HG03135 (cell line): Measurements from ENCODE around the gene PLP2.
A peak's percentile ranks its signal among the peaks of the same experiment; 100 is the strongest.

Experiments
- ATAC-seq: cut with Tn5 transposase; IDR thresholded peaks from one replicate; pipeline ENCODE4 v1.9.1; 2021; ENCODE audit warnings: mild to moderate bottlenecking, moderate library complexity; ENCODE audit not compliant: unreplicated experiment

PLP2 gene

GRCh38 chrX:49186125-49187027 is 14.7 kb downstream of the PLP2 start, which contains the start of gene PRICKLE3:
PRICKLE3 (minus strand) TSS chrX:49186373; CDS start chrX:49186297, 76 bp downstream.
- ATAC-seq = peak; percentile 26

DNA sequence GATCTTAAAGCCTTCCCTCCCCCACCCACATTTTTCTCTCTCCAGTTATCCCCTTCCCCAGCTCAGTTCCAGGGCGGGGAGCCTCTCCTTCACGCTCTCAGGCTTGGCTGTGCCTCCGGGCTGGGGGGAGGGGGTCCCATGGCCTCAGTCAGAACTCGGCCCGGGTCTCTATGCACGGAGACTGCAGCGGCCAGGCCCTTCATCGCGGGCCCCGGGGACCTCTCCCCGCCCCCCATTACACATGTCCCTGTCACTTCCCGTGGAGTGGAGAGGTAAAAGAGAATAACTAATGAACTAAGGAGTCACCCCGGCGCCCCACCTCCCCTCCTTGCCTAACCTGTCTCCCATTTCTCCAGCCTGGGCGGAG is 15.3 kb downstream of the PLP2 start:
- ATAC-seq = no peak

DNA sequence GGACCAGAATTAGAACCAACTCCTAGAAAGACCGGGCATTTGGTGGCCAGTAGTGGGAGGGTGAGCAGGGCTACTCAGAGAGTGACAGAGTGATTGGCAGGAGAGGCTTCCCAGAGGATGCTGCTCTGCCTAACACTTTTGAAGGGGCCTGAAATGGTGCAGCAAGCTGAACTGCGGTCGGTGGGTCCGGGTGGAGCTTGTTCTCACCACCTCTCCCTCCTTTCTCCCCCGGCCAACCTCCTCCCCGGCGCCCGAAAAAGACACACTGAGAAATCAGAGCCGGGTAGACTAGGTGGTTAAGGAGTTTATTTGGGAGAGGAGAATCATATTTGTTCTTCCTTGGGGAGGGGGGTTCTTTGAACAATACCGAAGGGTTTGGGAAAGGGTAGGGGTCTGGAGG is 15.8 kb downstream of the PLP2 start:
- no peak for ATAC-seq

DNA sequence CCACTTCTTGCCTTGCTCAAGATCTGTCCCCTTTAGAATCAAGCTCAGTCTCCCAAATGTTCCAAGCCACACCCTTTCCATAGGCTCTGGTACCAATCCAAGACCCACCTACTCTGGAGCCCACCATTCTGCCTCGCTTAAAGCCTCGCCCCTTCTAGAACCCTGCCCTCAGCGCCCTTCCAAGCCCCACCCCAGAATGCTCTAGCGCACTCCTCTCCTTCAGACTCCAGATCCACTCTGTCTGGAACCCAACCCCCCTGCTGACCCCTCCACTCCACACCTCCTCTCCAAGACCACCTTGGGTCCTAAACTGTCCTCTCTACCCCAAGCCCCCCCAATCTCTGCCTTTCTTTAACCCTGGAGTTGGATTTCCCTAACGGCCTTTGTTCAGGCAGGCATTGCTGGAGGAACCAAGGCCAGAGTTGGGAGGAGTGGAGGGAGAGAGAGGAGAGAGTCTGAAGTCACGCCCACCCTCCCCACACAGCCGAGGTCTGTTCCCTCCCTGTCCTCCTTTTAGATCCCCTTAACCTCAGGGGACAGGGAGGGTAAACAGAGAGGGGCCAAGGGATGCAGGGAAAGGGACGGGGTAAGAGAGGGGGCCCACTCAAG is 16.9 kb downstream of the PLP2 start:
- no peak for ATAC-seq

DNA sequence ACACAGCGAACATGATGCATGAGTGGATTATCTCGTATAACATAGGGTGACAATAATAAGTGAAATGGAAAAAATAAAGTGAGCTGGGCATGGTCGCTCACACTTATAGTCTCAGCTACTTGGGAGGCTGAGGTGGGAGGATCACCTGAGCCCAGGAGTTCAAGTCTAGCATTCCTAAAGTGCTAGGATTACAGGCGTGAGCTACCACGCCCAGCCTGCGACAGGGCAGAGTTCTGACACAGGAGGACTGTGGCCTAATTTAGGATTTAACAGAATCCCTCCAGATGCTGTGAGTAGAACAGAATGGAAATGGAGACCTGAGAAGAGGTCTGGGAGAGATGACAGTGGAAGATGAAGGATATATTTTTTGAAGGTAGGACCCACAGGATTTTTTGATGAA is 17.9 kb downstream of the PLP2 start:
- no peak for ATAC-seq

DNA sequence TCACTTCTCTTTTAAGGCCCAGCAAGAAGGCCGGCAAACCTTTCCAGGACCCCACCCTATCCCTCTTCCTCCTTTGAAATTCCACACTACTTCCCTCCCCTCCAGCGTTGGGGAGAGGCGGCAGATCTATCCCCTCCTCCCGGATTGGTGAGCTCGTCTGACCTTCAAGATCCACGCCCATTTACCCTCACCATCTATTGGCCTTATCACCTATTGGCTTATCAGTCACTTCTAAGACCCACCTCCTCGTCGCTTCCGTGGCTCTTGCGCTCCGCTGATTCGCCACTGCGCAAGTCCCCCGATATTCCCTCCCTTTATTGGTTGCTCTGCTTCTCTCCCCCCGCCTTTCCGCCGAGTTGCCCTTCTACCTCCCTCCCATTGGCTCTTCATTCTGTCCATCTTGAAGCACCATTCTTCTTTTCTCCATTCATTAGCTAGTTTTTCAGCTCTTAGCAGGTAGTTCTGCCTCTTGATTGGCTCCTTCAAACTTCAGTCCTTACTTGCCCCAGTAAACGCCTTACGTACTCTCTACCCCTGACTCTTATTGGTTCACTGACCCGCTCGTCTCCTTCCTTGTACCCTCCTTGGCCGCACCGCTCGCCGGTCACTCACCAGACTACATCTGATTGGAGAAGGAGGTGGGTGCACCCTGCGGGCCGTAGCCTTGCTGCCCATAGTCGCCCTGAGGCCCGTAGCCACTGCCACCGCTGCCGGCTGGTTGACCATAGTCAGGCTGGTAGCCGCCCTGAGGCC is 19.3 kb downstream of the PLP2 start:
- peak; percentile 92 for ATAC-seq

GRCh38 chrX:49191574-49192011 is 19.9 kb downstream of the PLP2 start:
- ATAC-seq = peak; percentile 12

DNA sequence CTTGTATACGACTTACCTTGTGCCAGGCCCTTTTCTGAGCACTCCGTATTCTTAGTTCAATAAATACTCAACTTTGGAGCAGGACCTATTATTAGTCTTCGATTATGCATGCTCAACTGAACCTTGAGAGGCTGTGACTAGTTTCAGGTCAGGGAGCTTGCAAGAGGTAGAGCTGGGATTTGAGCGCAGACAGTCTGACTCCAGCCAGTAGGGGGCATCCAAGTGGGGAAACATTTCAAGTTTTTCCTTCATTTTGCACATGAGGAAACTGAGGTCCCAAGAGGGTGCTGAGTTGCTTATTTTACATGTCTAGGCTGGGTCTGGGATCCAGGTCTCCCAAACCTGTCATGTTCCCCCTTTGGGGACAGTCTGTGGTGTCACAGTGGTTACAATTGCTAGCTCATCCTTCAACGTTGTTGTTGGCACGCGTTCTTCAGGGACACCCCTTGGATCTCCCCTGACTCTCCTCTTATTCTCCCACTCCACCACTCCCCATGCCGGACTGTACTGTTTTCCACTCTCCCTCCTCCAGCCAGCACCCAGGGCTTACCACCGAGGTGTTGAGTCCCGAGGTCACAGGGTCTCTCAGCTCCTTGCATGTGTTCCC is 21.1 kb downstream of the PLP2 start:
- no peak for ATAC-seq

DNA sequence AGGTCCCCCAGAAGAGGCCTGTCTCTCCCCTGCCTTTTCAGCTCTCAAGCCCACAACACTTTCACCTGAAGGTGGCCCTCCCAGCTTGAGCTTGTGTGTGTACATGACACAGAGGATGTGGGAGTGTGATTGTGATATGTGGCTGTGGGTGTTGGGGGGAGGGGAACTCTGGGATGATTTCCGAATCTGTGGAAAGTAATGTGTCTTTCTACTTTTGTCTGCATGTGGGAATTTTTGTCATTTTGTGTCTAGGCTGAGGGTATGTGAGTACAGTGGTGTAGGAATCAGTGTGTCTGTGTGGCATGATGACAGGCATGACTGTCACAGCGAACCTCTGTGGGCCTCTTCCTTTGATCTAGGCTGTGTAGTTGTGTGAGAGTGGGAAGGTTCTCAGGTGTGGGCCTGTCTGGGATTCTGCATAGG is 21.9 kb downstream of the PLP2 start:
- no peak for ATAC-seq

DNA sequence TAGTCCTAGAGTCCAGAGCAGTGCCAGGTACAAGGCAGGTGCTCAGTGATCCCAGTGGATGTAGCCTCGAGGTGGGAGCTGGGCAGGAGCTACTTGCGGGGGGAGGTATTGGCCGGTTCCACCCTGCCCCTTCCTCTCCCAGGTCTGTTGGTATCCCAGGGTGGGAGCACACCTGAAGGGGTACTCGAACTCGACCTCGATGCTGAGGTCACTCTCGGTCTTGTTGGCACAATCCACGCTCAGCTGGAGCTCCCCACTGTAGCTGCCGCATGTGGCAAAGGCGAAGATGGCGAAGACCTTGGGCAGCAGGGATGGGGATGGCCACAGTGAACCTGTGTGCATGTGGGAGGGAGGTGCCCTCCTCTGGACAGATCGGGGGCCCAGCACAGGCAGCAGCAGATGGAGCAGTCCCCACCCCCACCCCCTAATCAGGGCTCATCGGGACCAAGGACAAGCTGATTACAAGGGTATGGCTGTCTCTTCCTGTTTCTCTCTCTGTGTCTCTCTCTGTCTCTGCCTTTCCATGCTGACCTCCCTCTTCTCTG is 25.9 kb downstream of the PLP2 start:
- no peak for ATAC-seq

DNA sequence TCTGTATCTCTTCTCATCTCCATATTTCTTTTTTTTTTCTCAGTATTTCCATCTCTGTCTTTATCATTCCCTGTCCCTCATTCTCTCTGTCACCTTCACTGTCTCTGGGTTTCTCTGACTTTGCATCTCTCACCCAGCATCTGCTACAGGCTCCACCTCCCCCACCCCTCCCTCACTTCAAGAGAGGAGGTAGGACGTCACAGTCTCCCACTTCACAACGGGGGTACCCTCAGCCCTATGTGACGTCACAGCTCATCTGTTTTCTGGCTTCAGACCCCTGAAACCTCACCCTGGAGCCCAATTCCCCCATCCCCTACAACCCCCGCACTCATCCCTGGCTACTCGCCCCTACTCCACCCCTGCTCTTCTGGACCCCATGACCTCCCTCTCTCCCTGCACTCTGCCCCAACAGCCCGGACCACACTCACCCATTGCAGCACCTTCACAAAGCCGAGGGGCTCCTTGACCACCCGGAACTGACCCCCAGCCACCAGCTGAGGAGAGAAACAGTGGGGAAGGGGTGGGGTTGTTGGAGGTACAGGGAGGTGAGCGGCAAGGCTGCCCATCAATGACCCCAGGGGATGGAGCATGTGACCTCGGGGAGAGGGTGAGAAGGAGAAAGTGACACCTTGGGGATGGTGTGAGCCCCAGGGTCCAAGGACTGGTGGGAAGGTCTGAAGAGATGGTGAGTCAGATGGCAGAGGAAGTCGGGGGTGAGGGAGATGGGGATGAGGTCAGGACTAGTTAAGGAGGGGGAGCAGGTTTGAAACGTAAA is 27.0 kb downstream of the PLP2 start:
- ATAC-seq = no peak

GRCh38 chrX:49199315-49199595 is 27.6 kb downstream of the PLP2 start:
- no peak for ATAC-seq

- ATAC-seq = peak; percentile 97
Observed at GRCh38 chrX:49199906-49200771, 28.4 kb downstream of the PLP2 start, which contains the start of gene SYP. SYP (minus strand) TSS chrX:49200193; CDS start chrX:49200186, 7 bp downstream.

- no peak for ATAC-seq
Observed at GRCh38 chrX:49202022-49202421, 30.3 kb downstream of the PLP2 start.

DNA sequence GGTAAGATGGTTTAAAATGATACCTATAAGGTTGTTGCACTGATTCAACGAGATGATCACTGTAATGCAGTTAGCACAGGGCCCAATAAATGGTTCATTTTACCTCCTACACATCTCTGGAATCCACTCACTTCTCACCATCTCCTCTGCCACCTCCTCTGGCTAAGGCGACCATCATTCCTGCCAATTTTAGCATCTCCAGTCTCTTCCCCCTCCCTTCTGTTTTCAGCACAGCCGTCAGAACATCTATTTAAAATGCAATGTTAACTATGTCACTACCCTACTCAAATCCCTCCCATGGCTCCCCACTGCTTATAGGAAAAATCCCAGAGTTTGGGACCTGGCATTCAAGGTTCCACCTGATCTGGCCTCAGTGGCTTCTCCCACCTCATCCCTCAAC is 31.8 kb downstream of the PLP2 start:
- ATAC-seq = no peak

DNA sequence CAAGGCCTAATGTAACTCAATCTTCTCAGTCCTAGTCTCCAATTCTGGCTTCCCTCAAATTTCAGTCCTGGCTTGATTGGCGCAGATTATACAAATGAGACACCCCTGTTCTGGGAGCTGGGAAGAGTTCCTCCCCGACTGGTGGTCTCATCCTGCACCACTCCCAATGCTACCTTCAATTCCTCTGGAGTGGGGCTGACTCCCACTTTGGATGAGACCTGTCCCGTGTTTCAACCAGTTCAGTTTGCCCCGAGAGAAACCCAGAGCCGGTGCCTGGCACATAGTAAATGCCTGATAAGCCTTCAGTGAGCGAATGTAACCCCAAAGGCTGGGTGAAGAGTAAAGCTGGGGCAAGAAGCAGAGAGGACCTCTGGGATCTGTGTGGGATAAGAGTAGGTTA is 32.3 kb downstream of the PLP2 start:
- ATAC-seq = no peak

- no peak for ATAC-seq
Observed at GRCh38 chrX:49204709-49205108, 33.0 kb downstream of the PLP2 start.

- no peak for ATAC-seq
Observed at GRCh38 chrX:49205443-49205842, 33.7 kb downstream of the PLP2 start.

- ATAC-seq = no peak
Observed at GRCh38 chrX:49206543-49206942, 34.8 kb downstream of the PLP2 start.
